ENCODE measurements around the gene LRAT.
"Not testable (repeated sequence)": the region's sequence is repeated elsewhere in the genome, so short reads cannot be mapped to it uniquely, and the experiment has no call there.

Gene LRAT

GRCh38 chr4:154743683-154744340 lies at the start of gene LRAT:
Gene LRAT, plus strand, starts transcription at chr4:154744000. Its CDS starts 327 bp downstream, at chr4:154744327.
- no peak for FAIRE-seq

GRCh38 chr4:154707877-154708276 lies 35.9 kb upstream of the LRAT start:
- FAIRE-seq, result no peak

- FAIRE-seq, result no peak
Observed at GRCh38 chr4:154709550-154709949, 34.2 kb upstream of the LRAT start.

- no peak for FAIRE-seq
Observed at GRCh38 chr4:154711522-154711921, 32.3 kb upstream of the LRAT start.

- FAIRE-seq, result no peak
Observed at GRCh38 chr4:154714339-154715040, 29.3 kb upstream of the LRAT start.

GRCh38 chr4:154719087-154719486 lies 24.7 kb upstream of the LRAT start:
- no peak for FAIRE-seq

GRCh38 chr4:154720123-154720522 lies 23.7 kb upstream of the LRAT start:
- no peak for FAIRE-seq

GRCh38 chr4:154720618-154721267 lies 23.1 kb upstream of the LRAT start:
- FAIRE-seq, result no peak

GRCh38 chr4:154722262-154722661 lies 21.5 kb upstream of the LRAT start:
- FAIRE-seq, result no peak

- not testable (repeated sequence) for FAIRE-seq
Observed at GRCh38 chr4:154723601-154724000, 20.2 kb upstream of the LRAT start.

- no peak for FAIRE-seq
Observed at GRCh38 chr4:154727540-154727939, 16.3 kb upstream of the LRAT start.

GRCh38 chr4:154731756-154732155 lies 12.0 kb upstream of the LRAT start:
- FAIRE-seq, result no peak

GRCh38 chr4:154732669-154733068 lies 11.1 kb upstream of the LRAT start:
- FAIRE-seq, result no peak

GRCh38 chr4:154736770-154737169 lies 7.0 kb upstream of the LRAT start:
- no peak for FAIRE-seq

- no peak for FAIRE-seq
Observed at GRCh38 chr4:154738426-154738825, 5.4 kb upstream of the LRAT start.

GRCh38 chr4:154739111-154739510 lies 4.7 kb upstream of the LRAT start:
- no peak for FAIRE-seq

GRCh38 chr4:154740462-154740861 lies 3.3 kb upstream of the LRAT start:
- no peak for FAIRE-seq

GRCh38 chr4:154741131-154741665 lies 2.6 kb upstream of the LRAT start:
- FAIRE-seq, result no peak

GRCh38 chr4:154741922-154742850 lies 1.6 kb upstream of the LRAT start:
- no peak for FAIRE-seq

- no peak for FAIRE-seq
Observed at GRCh38 chr4:154744341-154744926, 634 bp downstream of the LRAT start.

- no peak for FAIRE-seq
Observed at GRCh38 chr4:154757713-154758112, 13.9 kb downstream of the LRAT start.

GRCh38 chr4:154760895-154761294 lies 17.1 kb downstream of the LRAT start:
- FAIRE-seq, result no peak
